Colon (tissue), 2 donors: ENCODE measurements around the gene SPINK8.
"Not testable (repeated sequence)": the region's sequence is repeated elsewhere in the genome, so short reads cannot be mapped to it uniquely, and the experiment has no call there.

Experiments
- FAIRE-seq: peaks from 2 replicates; lab custom pipeline; 2012; peaks lifted over from hg19 to GRCh38; lab: Jason Lieb, UNC
- donor health status: control.
- donor health status: control.

Gene SPINK8

DNA sequence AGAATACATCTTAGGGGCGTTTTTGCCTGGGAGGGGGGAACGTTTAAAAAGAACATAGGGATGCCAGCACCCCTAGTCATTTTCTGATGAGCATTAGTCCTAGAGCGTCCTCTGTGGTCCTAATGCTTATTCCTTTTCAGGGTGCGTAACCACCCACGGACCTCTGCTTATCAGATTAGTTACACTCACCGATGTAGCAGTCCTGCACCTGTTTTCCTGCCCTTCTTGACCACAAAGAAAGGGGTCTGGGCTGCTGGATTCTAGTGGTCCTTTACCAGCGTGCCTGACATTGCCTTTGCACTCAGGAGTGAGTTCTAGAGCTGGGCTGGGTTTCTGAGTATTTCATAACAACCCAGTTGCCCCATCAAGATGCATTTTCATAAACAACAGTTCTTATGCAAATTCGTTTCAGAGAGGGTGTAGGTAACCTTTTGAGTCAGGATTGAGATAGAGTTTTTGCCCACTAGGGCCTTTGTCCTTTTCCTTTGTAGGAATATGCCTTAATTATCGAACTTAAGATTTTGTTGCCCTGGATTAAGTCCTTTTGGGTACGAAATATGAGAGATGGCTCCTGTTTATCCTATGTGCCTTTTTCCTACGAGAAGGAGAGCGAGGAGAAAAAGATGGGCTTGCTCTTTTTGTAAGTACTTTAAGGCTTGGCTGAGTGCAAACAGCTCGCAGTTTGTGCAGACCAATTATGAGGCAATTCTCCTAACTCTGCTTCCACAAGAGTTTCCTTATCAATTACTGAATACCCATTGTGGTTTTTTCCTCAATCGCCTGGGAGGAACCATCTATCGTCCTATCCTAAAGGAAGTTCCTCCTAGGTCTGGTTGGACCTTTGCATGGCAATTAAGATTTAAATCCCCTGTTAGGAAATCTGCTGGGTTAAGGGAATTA lies at the start of gene SPINK8:
Gene SPINK8 (minus strand): TSS at position 316 of the 900 bp plus-strand sequence. CDS start 5,320 bp downstream, outside the sequence.
- FAIRE-seq: not testable (repeated sequence)

DNA sequence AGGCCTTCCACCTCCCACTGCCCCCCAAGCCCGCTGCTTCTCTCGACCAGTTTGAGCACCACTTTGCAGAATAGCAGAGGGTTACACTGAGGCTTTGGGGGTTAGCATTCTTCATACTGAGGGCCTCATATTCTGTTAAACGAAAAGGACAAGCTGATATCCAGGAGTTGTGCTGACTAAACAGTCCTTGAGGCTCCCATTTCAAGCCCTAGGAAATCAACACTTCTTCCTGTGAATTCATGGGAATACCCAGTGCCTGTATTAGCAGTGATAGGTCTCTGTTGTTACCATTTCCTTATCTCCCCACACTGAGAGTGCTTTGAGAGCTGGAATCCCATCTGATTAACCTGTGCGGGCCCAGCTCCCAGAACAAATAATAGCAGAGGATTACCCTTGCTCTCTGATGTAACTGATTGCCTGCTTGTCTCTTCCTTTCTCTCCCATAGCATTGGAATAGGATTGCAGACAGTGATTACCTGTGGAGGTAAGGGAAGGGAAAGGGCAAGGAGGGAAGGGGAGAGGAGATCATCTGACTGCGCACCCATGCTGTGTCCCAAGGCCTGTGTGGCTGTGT lies 39.5 kb upstream of the SPINK8 start:
- no peak for FAIRE-seq

GRCh38 chr3:48372377-48372770 lies 38.9 kb upstream of the SPINK8 start:
- FAIRE-seq: no peak

DNA sequence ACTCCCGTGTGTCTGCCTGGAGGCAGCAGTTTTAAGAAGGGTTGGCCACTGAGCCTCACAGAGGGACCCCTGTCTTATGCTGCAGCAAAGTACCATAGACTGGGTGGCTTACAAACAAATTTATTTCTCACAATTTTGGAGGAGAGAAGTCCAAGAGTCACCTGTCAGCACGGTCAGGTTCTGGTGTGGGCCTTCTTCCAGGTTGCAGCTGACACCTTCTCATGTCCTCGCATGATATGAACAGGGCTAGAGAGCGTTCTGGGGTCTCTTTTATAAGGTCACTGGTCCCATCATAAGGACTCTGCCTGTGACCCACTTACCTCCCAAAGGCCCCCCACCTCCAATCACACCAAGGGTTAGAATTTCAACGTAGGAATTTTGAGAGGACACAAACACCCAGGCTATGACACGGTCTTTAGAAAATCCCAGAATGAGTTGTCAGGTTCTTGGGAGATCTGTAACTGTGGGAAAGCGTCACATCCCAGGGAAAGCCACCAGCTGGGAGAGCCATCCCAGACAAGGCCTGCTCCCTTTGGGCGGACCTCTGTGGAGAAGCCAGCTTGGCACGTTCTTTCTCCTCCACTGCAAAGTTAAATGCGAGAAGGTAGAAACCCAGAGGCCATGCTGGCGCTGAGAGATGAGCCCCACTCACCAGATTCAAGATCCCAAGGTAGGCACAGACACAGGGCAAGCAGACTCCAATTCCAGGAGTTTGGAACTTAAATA lies 38.4 kb upstream of the SPINK8 start, which contains the start of gene FBXW12:
Gene FBXW12 (plus strand): TSS at position 569 of the 726 bp plus-strand sequence. CDS start 549 bp downstream, outside the sequence.
- FAIRE-seq: no peak

GRCh38 chr3:48370333-48370713 lies 36.9 kb upstream of the SPINK8 start:
- FAIRE-seq: no peak

GRCh38 chr3:48369693-48370332 lies 36.4 kb upstream of the SPINK8 start:
- no peak for FAIRE-seq

- no peak for FAIRE-seq
Measured at GRCh38 chr3:48367201-48367600, 33.7 kb upstream of the SPINK8 start.

DNA sequence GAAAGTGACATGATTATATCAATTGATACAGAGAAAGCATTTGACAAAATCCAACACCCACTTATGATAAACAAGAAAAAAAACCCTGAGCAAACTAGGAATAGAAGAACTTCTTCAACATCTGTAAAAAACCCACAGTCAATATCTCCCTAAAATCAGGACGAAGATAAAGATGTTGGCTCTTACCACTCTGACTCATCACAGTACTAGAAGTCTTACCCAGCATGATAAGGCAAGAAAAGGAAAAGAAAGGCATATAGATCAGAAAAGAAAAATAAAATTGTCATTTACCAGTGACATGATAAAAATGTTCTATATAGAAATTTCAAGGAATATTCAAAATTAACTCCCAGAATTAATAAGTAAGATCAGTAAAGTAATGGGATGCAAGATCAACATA lies 31.4 kb upstream of the SPINK8 start:
- FAIRE-seq: no peak

- no peak for FAIRE-seq
Measured at GRCh38 chr3:48361928-48362327, 28.5 kb upstream of the SPINK8 start.

GRCh38 chr3:48356419-48356818 lies 23.0 kb upstream of the SPINK8 start:
- no peak for FAIRE-seq

- no peak for FAIRE-seq
Measured at GRCh38 chr3:48353987-48354386, 20.5 kb upstream of the SPINK8 start.

- FAIRE-seq: no peak
Measured at GRCh38 chr3:48352546-48352945, 19.1 kb upstream of the SPINK8 start.

- FAIRE-seq: no peak
Measured at GRCh38 chr3:48347500-48347899, 14.0 kb upstream of the SPINK8 start.

GRCh38 chr3:48345946-48346572 lies 12.6 kb upstream of the SPINK8 start:
- no peak for FAIRE-seq

DNA sequence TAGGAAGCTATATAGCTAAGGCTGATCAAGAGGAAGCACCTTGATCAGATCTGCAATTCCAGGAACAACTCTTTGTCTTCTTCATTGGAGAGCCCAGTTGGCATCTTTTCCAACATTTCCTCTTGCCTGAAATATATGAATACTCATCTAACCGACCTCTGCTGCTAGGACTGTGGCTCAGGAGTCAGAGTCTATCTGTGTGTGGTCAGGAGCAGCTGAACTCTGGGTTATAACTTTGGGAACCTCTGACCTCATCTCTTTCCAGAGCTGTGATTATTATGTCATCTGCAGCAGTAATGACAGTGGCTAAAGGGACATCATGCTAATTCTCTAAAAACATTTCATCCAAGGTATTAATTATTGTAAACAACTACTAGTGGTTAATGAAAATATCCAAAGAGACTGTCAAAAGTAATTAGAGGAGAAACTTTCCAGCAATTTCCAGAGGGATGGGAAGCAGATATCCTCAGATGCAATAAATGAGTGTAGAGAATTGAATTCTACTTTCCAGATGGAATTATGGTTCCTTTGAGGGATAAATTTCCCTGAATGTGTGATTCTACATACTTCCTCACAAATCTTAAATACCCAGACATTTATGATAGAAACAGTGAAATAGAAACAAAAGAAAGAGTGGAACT lies 11.5 kb upstream of the SPINK8 start:
- no peak for FAIRE-seq

GRCh38 chr3:48343432-48343831 lies 10.0 kb upstream of the SPINK8 start:
- FAIRE-seq: no peak

GRCh38 chr3:48338635-48339034 lies 5.2 kb upstream of the SPINK8 start:
- FAIRE-seq: no peak

DNA sequence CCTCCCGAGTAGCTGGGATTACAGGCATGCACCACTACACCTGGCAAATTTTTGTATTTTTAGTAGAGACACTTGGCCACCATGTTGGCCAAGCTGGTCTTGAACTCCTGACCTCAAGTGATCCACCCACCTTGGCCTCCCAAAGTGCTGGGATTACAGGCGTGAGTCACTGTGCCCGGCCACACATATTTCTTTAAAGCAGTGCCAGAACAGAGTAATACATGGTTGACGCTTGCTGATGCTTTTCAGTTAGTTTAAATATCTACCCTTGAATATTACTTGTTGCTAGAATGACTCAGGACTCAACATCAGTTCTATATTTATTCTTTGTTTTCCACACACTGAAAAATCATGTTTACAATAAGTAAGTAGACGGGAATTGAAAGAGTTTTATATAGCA lies 4.1 kb upstream of the SPINK8 start:
- FAIRE-seq: not testable (repeated sequence)

DNA sequence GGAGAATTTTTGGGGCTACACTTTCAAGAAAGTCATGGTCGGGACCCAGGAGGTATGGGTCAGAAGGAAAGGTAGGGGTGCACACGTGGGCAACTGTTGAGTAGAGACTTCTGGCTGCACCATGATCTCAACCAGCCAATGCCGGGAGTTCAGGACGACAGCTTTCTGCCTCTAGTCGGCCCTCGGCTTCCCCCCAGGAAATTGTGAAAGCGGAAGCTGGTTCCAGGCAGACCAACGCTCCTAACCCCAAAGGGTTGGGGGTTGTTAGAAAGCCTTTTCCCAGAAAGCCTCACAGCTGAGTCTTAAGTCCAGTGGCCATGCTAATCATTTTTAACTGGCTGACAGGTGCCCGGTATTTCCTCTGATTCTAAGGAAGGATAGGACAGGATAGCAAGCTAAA lies 1.8 kb upstream of the SPINK8 start:
- not testable (repeated sequence) for FAIRE-seq

DNA sequence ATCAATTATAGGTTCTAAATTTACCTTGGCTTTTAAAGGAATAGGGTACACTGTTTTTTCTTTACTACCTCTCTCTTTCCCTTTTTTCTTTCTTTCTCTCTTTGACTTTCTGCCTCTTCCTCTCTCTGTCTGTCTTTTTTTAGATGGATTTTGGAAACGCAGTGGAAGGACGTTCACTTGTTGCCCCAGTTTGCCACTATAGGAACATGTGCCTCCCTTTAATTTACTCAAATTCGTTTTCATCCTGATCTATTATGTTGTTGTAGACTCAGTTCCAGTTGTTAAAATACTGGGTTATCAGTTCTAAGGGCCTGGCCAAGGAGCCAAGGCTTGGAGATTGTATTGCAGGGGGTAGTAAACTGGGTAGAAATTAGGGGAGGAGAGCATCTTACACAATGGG lies 1.1 kb upstream of the SPINK8 start:
- no peak for FAIRE-seq

DNA sequence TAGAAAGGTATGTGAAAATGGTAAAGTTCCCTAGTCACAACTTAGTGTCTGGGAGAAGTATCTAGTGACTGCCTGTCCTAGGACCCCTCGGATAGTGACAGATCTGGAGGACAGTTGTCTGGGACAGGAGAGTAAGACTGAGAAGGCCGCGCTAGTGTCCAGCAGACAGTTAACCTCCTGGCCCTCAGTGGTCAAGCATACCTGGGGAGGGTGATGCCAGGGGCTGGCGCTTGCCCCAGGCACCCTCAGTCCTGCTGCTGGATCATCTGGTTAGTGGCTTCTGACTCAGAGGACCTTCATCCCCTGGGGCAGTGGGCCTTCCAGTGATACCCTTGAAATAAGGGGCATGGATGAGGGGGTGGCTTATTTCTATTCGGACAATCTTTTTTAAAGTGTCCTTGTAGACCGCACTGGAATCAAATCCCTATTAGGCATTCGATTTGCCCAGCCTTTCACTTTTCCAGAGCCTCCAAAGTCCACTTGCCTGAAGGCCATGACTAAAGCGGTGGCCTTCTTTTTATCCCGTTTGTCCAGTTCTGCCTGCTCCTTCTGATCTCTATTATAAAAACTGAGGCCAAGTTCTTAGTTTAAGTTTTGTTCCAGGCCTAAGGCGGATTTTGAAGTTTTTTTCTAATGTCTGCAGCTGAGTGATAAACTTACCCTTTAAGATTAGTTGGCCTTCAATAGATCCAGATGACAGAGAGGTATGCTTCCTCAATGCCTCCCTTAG lies 1.6 kb downstream of the SPINK8 start:
- not testable (repeated sequence) for FAIRE-seq
